Right lobe of liver (tissue), 6 donors: ENCODE measurements around the gene SOCS7. TPM values are rescaled to one million over a fixed set of nuclear protein-coding genes. Genes with fewer than 3 reads are reported as not detected.

ENCODE experiments used
- ATAC-seq, 4 donors: fragments of 200-7000 bp; cut with Tn5 transposase; one replicate each; pipeline ENCODE4 v1.9.1; 2020; ENCODE audit warnings: mild to moderate bottlenecking in 4 of 4, moderate library complexity in 4 of 4
- DNase-seq, 3 donors: peaks; one replicate each; pipeline ENCODE4 v3.0.0-alpha.2; 2020
- H3K27ac ChIP-seq, 3 donors: fragments of 200-600 bp; one replicate each; pipeline ENCODE4 v1.8.0; 2022
- H3K27me3 ChIP-seq, 2 donors: fragments of 200-600 bp; one replicate each; pipeline ENCODE4 v1.8.0; 2022
- H3K36me3 ChIP-seq, 4 donors: fragments of 200-600 bp; sonication (generic) in 1 of 4; one replicate each; pipeline versions ENCODE4 v1.5.1 to v1.8.0; 2017 to 2022; ENCODE audit warnings: control low read depth in 1 of 4
- H3K4me1 ChIP-seq, 4 donors: fragments of 200-600 bp; sonication (generic) in 1 of 4; one replicate each; pipeline versions ENCODE4 v1.5.1 to v1.8.0; 2017 to 2022; ENCODE audit warnings: control low read depth in 1 of 4
- H3K4me3 ChIP-seq, 3 donors: fragments of 200-600 bp; one replicate each; pipeline ENCODE4 v1.8.0; 2022
- H3K9me3 ChIP-seq, 4 donors: fragments of 200-600 bp; sonication (generic) in 1 of 4; one replicate each; pipeline versions ENCODE4 v1.5.1 to v1.8.0; 2017 to 2022; ENCODE audit warnings: control low read depth in 1 of 4
- CTCF ChIP-seq, 4 donors: fragments of 200-600 bp in 3 of 4; fragments of 450-650 bp in 1 of 4; IDR thresholded peaks; one replicate each; pipeline versions ENCODE4 v1.5.1 to v1.8.0; 2016 to 2022; ENCODE audit warnings: antibody characterized with exemption in 4 of 4, mild to moderate bottlenecking in 2 of 4
- POLR2A ChIP-seq: fragments of 450-650 bp; IDR thresholded peaks from one replicate; pipeline ENCODE4 v1.6.1; 2017; ENCODE audit warnings: antibody characterized with exemption, mild to moderate bottlenecking
- WGBS: methylation state at CpG from one replicate; pipeline ENCODE4 v1.1.6; 2018; ENCODE audit warnings: low coverage, low lambda C conversion rate; ENCODE audit not compliant: insufficient coverage; ENCODE audit errors: missing lambda C conversion rate; 5-methylcytosine and 5-hydroxymethylcytosine counted together
- intact Hi-C, 2 donors: fragments of 100-400 bp; cut with DNase I; formaldehyde crosslinking; loops; one replicate each; pipeline versions ENCODE4 v1.11.2 to v1.14.1; 2022
- total RNA-seq, 6 experiments: library from RNA; depleted of rRNA in 2 of 6; stranded (reverse); fragments of >200 nt in 2 of 6; fragmentation: NEBNext Ultra II Directional in 3 of 6; extraction: Animal tissue kit (Norgen Biotek cat#: 25700) in 3 of 6; gene quantifications; one replicate each; pipeline versions ENCODE4 v1.1.0 to v1.2.4, GENCODE V29; 2016 to 2023
- donor health status: DM: no; HTN: yes; CAD: no.
- donor health status: DM: no; HTN: no; CAD: no.
- donor health status: DM: no; HTN: no; CAD: no.
- donor health status: DM: no; HTN: yes; CAD: no.
- donor health status: DM: no; HTN: yes; CAD: no.

SOCS7 gene
- total RNA-seq, 6 experiments from 2014 or later = 2.2 to 6.0 (median 4.3) TPM

- Histone ChIP-seq H3K4me3 (no peak overlapping the region), H3K36me3 (peaks cover 0 to 16% (median 5%) of the 10 kb centered on the region in 4 donors), H3K27ac (no peak overlapping the region), H3K4me1 (no peaks in the 10 kb centered on the region), H3K9me3 (no peaks in the 10 kb centered on the region), H3K27me3 (no peaks in the 10 kb centered on the region)
- no peak for TF ChIP-seq POLR2A
- TF ChIP-seq CTCF (IDR thresholded peaks at IDR 0.05) = no peak
- peak in 1 of 4 donors; percentile 15 for ATAC-seq
- 79% methylated on average over 10 of the region's 16 CpGs for WGBS
- no peak for DNase-seq
- intact Hi-C loops = no loop called here
Measured at GRCh38 chr17:38404174-38404943, 52.7 kb downstream of the SOCS7 start.

GRCh38 chr17:38405654-38406053 is 54.0 kb downstream of the SOCS7 start:
- Histone ChIP-seq H3K9me3 (no peaks in the 10 kb centered on the region), H3K27ac (no peak overlapping the region), H3K36me3 (peaks cover 0 to 5% (median under 1%) of the 10 kb centered on the region in 4 donors), H3K4me1 (no peaks in the 10 kb centered on the region), H3K4me3 (no peak overlapping the region), H3K27me3 (no peaks in the 10 kb centered on the region)
- no peak for DNase-seq
- intact Hi-C loops = no loop called here
- ATAC-seq = peak in 2 of 4 donors; percentile 7 to 21
- WGBS = 93% methylated on average over 3 of the region's 4 CpGs
- TF ChIP-seq CTCF (IDR thresholded peaks at IDR 0.05) (no peak), POLR2A (no peak)

GRCh38 chr17:38410201-38410600 is 58.6 kb downstream of the SOCS7 start:
- WGBS = 67% methylated on average over 1 of the region's 1 CpG
- TF ChIP-seq POLR2A = no peak
- TF ChIP-seq CTCF (IDR thresholded peaks at IDR 0.05) = no peak
- peaks cover 0 to 6% (median 0%) of the 10 kb centered on the region in 4 donors for H3K4me1 ChIP-seq
- no peaks in the 10 kb centered on the region for H3K36me3 ChIP-seq
- ATAC-seq = no peak
- DNase-seq = no peak
- H3K4me3 ChIP-seq = no peak overlapping the region
- H3K9me3 ChIP-seq = no peaks in the 10 kb centered on the region
- H3K27ac ChIP-seq = no peak overlapping the region
- intact Hi-C loops = no loop called here
- H3K27me3 ChIP-seq = no peaks in the 10 kb centered on the region

GRCh38 chr17:38415250-38416194 is 63.9 kb downstream of the SOCS7 start:
- Histone ChIP-seq H3K36me3 (no peaks in the 10 kb centered on the region), H3K27me3 (peaks cover 0 to 5% of the 10 kb centered on the region in 2 donors), H3K9me3 (no peaks in the 10 kb centered on the region), H3K27ac (no peak overlapping the region), H3K4me1 (peaks cover 0 to 9% (median 0%) of the 10 kb centered on the region in 4 donors), H3K4me3 (no peak overlapping the region)
- WGBS = 22% methylated on average over 15 of the region's 22 CpGs
- no peak for DNase-seq
- no peak for TF ChIP-seq CTCF (IDR thresholded peaks at IDR 0.05)
- no peak for TF ChIP-seq POLR2A
- intact Hi-C loops = loop anchor here (5.0 kb wide), 2 partner anchors 68 to 73 kb away; partner anchors contain the start of gene GPR179 (in 1 of the 2)
- peak; percentile 14 to 57 (median 32) for ATAC-seq
